Right lobe of liver (tissue), 4 donors: ENCODE data around the gene RBPJL.

ENCODE experiments used
- CTCF ChIP-seq, 4 donors: fragments of 200-600 bp in 3 of 4; fragments of 450-650 bp in 1 of 4; IDR thresholded peaks; one replicate each; pipeline versions ENCODE4 v1.5.1 to v1.8.0; 2016 to 2022; ENCODE audit warnings: antibody characterized with exemption in 4 of 4, mild to moderate bottlenecking in 2 of 4
- POLR2A ChIP-seq: fragments of 450-650 bp; IDR thresholded peaks from one replicate; pipeline ENCODE4 v1.6.1; 2017; ENCODE audit warnings: antibody characterized with exemption, mild to moderate bottlenecking
- donor health status: DM: no; HTN: no; CAD: no.
- donor health status: DM: no; HTN: no; CAD: no.
- donor health status: DM: no; HTN: yes; CAD: no.

GRCh38 chr20:45279992-45280391, 26.6 kb upstream of the RBPJL start:
- TF ChIP-seq CTCF (IDR thresholded peaks at IDR 0.05) = no peak
- TF ChIP-seq POLR2A = no peak
